ENCODE data around the gene RGS10.
"Not testable (repeated sequence)": the region's sequence is repeated elsewhere in the genome, so short reads cannot be mapped to it uniquely, and the experiment has no call there.

GRCh38 chr10:119528663-119529237 is 13.8 kb downstream of the RGS10 start:
- not testable (repeated sequence) for TF ChIP-seq ZNF274 (IDR thresholded peaks at IDR 0.05; ENCODE audit: low read depth, low read length); YY1 (IDR thresholded peaks at IDR 0.05; ENCODE audit: insufficient read depth, insufficient read length); SUZ12 (IDR thresholded peaks at IDR 0.05; ENCODE audit: extremely low read depth, insufficient read depth, insufficient read length)
